KMS-11 (cell line): ENCODE data around the gene CDK2.

Experiments
- H2AFZ ChIP-seq: fragments of 200-600 bp; sonication (generic); 2 replicates; pipeline ENCODE4 v1.6.1; 2016; ENCODE audit warnings: antibody characterized with exemption, mixed run types, low read depth
- H3K27ac ChIP-seq: fragments of 200-600 bp; sonication (generic); 2 replicates; pipeline ENCODE4 v1.6.1; 2016; ENCODE audit warnings: mild to moderate bottlenecking, mixed run types
- H3K27me3 ChIP-seq: fragments of 200-600 bp; sonication (generic); 2 replicates; pipeline ENCODE4 v1.6.1; 2017; ENCODE audit warnings: mild to moderate bottlenecking, low read depth, mixed run types, moderate library complexity; ENCODE audit not compliant: insufficient read depth
- H3K36me3 ChIP-seq: fragments of 200-600 bp; sonication (generic); 2 replicates; pipeline ENCODE4 v1.6.1; 2017; ENCODE audit warnings: mild to moderate bottlenecking, mixed run types; ENCODE audit not compliant: insufficient read depth
- H3K4me1 ChIP-seq: fragments of 200-600 bp; sonication (generic); 2 replicates; pipeline ENCODE4 v1.6.1; 2016; ENCODE audit warnings: mild to moderate bottlenecking, low read depth, mixed run types; ENCODE audit not compliant: poor library complexity, severe bottlenecking
- H3K4me2 ChIP-seq: fragments of 200-600 bp; sonication (generic); 2 replicates; pipeline ENCODE4 v1.7.0; 2016; ENCODE audit warnings: mild to moderate bottlenecking, mixed run types
- H3K4me3 ChIP-seq: fragments of 200-600 bp; sonication (generic); IDR thresholded peaks from 2 replicates; pipeline ENCODE4 v1.6.1; 2017; ENCODE audit warnings: low read depth, low read length, mixed read lengths; ENCODE audit not compliant: insufficient read depth
- H3K79me2 ChIP-seq: fragments of 200-600 bp; sonication (generic); 2 replicates; pipeline ENCODE4 v1.6.1; 2016; ENCODE audit warnings: low read depth, mixed run types; ENCODE audit not compliant: insufficient read depth
- H3K9ac ChIP-seq: fragments of 200-600 bp; sonication (generic); 2 replicates; pipeline ENCODE4 v1.6.1; 2016; ENCODE audit warnings: mild to moderate bottlenecking, mixed run types
- H4K20me1 ChIP-seq: fragments of 200-600 bp; sonication (generic); 2 replicates; pipeline ENCODE4 v1.6.1; 2016; ENCODE audit warnings: mild to moderate bottlenecking, mixed run types; ENCODE audit not compliant: insufficient read depth
- TF ChIP-seq, protein P1 (sequence below): fragments of 200-600 bp; sonication (generic); conservative IDR thresholded peaks from 2 replicates; pipeline ENCODE4 v1.6.1; 2017; ENCODE audit warnings: low read depth, mild to moderate bottlenecking, antibody characterized with exemption, low read length, moderate library complexity, mixed read lengths

The CDK2 gene

DNA sequence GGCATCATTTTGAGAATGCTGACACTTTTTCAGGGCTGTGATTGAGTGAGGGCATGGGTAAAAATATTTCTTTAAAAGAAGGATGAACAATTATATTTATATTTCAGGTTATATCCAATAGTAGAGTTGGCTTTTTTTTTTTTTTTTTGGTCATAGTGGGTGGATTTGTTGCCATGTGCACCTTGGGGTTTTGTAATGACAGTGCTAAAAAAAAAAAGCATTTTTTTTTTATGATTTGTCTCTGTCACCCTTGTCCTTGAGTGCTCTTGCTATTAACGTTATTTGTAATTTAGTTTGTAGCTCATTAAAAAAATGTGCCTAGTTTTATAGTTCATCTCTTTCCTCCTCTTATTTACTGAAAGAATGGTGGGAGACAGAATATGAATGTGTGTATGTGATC is 5.8 kb downstream of the CDK2 start:
- peak overlapping the region; percentile 20; the same call in 1 of the 2 replicates for H3K9ac ChIP-seq
- peak overlapping the region; percentile 68; the same call in 1 of the 2 replicates for H2AFZ ChIP-seq
- H4K20me1 ChIP-seq: no peaks in the 10 kb centered on the region
- H3K4me2 ChIP-seq: peak overlapping the region; percentile 66
- peaks cover 28% of the 10 kb centered on the region for H3K4me1 ChIP-seq
- H3K27me3 ChIP-seq: no peaks in the 10 kb centered on the region
- H3K36me3 ChIP-seq: no peaks in the 10 kb centered on the region
- H3K27ac ChIP-seq: peak overlapping the region; percentile 35; the same call in 1 of the 2 replicates
- TF ChIP-seq, protein P1, sequence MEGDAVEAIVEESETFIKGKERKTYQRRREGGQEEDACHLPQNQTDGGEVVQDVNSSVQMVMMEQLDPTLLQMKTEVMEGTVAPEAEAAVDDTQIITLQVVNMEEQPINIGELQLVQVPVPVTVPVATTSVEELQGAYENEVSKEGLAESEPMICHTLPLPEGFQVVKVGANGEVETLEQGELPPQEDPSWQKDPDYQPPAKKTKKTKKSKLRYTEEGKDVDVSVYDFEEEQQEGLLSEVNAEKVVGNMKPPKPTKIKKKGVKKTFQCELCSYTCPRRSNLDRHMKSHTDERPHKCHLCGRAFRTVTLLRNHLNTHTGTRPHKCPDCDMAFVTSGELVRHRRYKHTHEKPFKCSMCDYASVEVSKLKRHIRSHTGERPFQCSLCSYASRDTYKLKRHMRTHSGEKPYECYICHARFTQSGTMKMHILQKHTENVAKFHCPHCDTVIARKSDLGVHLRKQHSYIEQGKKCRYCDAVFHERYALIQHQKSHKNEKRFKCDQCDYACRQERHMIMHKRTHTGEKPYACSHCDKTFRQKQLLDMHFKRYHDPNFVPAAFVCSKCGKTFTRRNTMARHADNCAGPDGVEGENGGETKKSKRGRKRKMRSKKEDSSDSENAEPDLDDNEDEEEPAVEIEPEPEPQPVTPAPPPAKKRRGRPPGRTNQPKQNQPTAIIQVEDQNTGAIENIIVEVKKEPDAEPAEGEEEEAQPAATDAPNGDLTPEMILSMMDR: no peak
- H3K79me2 ChIP-seq: peaks cover 44% of the 10 kb centered on the region
- H3K4me3 ChIP-seq: no peak overlapping the region

DNA sequence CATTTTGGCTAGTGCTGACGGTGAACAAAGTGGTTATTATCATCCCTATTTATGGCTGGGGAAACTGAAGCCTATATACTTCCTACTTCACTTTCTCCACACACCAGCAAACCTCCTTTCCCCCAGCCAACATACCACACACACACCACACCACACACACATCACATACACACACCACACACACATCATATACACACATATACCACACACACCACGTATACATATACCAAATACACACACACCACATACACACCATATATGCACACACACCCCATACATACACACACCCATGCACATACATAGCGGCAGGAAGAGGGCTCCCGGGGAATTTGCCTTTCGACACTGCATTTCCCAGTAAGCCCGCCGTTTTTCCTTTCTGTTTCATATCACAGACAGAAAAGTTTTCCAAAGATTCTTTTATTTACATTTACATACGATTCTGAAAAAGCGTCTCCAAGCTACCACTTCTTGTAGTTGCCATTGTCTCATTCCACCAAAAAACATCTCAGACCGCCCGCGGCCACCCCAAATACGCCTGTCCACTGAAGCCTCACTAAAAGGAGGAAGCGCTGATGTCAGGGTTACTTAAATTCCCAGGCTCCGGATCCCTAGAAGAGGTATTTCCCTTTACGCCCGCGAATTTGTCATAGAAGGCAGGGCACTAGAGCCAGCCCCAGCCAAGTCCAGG is 6.4 kb downstream of the CDK2 start:
- TF ChIP-seq, protein P1: no peak
- peak overlapping the region; percentile 20; the same call in 1 of the 2 replicates for H3K9ac ChIP-seq
- H3K36me3 ChIP-seq: no peaks in the 10 kb centered on the region
- H2AFZ ChIP-seq: peak overlapping the region; percentile 68
- peaks cover 22% of the 10 kb centered on the region for H3K4me1 ChIP-seq
- no peaks in the 10 kb centered on the region for H4K20me1 ChIP-seq
- H3K4me2 ChIP-seq: peak overlapping the region; percentile 66
- no peaks in the 10 kb centered on the region for H3K27me3 ChIP-seq
- peaks cover 40% of the 10 kb centered on the region for H3K79me2 ChIP-seq
- H3K4me3 ChIP-seq: peak overlapping the region; percentile 30
- H3K27ac ChIP-seq: peak overlapping the region; percentile 35

DNA sequence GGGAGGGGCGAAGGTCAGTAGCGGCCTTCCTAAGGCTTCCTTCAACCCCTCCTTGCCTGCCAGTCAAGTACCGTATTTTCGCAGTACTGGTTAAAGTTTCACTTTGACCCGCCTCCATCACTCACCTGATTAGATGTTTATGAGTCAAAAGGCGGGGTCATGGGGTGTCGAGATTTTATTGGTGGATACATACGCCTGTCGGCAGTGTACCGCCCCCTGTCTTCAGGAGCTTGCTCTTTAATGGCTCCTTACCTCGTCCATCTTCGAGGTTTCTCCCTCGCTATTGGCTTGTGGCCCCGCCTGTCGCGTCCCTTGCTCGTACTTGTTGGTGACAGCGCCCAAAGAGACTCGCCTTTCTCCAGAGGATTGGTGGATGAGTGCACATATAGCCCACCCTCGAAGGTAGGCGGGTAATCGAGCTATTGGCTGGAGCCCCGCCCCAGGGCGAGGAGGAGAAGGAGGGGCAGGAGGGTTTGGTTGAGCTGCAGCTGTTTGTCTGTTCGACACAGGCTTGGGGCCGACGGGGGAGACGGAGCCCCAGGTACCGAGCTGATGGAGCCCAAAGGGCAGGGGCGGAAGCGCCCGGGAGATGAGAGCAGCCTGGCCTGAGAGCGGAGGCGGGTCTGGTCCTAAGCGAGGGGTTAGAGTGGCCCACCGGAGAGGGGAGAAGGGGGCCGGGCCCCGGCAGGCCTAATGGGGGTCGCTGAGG is 7.1 kb downstream of the CDK2 start, which contains the start of gene RAB5B:
RAB5B (plus strand) TSS at position 480 of the 709 bp plus-strand sequence. CDS start 12,883 bp downstream, outside the sequence.
- peaks cover 20% of the 10 kb centered on the region for H3K4me1 ChIP-seq
- no peaks in the 10 kb centered on the region for H3K36me3 ChIP-seq
- TF ChIP-seq, protein P1: peak; percentile 88
- no peaks in the 10 kb centered on the region for H4K20me1 ChIP-seq
- peaks cover 37% of the 10 kb centered on the region for H3K79me2 ChIP-seq
- peak within 1 kb of the TSS; percentile 79 for H3K4me3 ChIP-seq
- no peaks in the 10 kb centered on the region for H3K27me3 ChIP-seq
- H2AFZ ChIP-seq: peak within 1 kb of the TSS; percentile 75
- peak within 1 kb of the TSS; percentile 35 for H3K27ac ChIP-seq
- peak within 1 kb of the TSS; percentile 70 for H3K4me2 ChIP-seq
- peak within 1 kb of the TSS; percentile 52 for H3K9ac ChIP-seq

DNA sequence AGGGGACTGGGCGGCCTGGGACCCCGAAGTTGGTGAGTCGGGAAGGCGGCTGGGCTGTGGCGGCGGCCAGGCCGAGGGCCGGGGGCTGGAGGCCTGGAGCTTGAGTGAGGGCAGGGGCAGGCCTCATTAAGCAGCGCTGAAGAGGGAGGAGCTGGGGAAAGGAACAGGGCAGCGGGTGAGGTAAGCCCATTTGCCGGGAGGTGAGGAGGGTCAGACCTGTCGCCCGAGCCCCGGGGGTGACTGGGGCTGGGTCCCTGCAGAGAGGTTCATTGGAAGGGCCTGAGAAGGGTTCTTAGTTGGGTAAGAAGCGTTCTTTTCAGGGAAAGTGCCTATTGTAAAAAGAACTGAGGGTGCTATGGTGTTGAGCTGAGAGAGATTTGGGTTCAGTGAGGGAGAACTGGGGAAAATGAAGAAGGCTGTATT is 7.7 kb downstream of the CDK2 start:
- H3K79me2 ChIP-seq: peaks cover 39% of the 10 kb centered on the region

More for the DNA sequence above, 7.7 kb downstream of the CDK2 start:
- H4K20me1 ChIP-seq: no peaks in the 10 kb centered on the region
- peak overlapping the region; percentile 15; the same call in 1 of the 2 replicates for H3K27ac ChIP-seq
- H3K9ac ChIP-seq: peak overlapping the region; percentile 52
- no peaks in the 10 kb centered on the region for H3K36me3 ChIP-seq
- peaks cover 20% of the 10 kb centered on the region for H3K4me1 ChIP-seq
- H3K4me3 ChIP-seq: peak overlapping the region; percentile 79
- TF ChIP-seq, protein P1: no peak
- no peaks in the 10 kb centered on the region for H3K27me3 ChIP-seq
- H3K4me2 ChIP-seq: peak overlapping the region; percentile 70
- H2AFZ ChIP-seq: peak overlapping the region; percentile 75
